Measurements from ENCODE around the gene SEPHS2. TPM values are rescaled to one million over a fixed set of nuclear protein-coding genes. Genes with fewer than 3 reads are reported as not detected.

The SEPHS2 gene
- polyA plus RNA-seq, 2 of the 4 experiments (the other 2 are of a cell fraction): 47.8 to 72.6 TPM

DNA sequence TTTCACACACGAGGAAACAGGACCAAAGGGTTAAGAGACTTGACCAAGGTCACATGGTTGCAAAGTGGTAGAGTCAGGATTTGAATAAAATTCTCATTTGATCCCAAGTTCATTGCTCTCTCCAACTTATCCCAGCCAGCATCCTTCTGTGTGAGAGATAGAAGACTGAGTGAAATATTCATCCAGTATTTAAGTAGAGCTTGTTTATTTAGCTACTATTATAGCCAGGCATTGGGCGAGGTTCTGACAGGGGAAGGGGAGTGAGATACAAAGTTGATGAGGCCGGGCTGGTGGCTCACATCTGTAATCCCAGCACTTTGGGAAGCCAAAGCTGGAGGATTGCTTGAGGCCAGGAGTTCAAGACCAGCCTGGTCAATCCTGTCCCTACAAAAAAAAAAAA is 31.3 kb upstream of the SEPHS2 start:
- Histone ChIP-seq H3K27ac (no peak overlapping the region), H3K4me2 (no peak overlapping the region), H3K4me3 (no peak overlapping the region), H3K9me3 (no peaks in the 10 kb centered on the region), H3K4me1 (no peaks in the 10 kb centered on the region)
- ChIA-PET CTCF (interaction anchor here (0.6 to 1.2 kb wide), 4 partner anchors 10 to 80 kb away, joined by 3 read pairs; no protein-coding TSS in a partner anchor), POLR2A (no interaction called here)
- no peak for DNase-seq (ENCODE audit: low read depth in 1 of 2, low spot score in 1 of 2)
- FAIRE-seq: no peak
- TF ChIP-seq ZNF302 (CRISPR knock-in tag; IDR thresholded peaks at IDR 0.05) (no peak), ESRRA (IDR thresholded peaks at IDR 0.05; ENCODE audit: borderline replicate concordance, low read length) (no peak), HOXB5 (CRISPR knock-in tag; IDR thresholded peaks at IDR 0.05) (no peak), EP300 (IDR thresholded peaks at IDR 0.05) (no peak), EHMT2 (IDR thresholded peaks at IDR 0.05; ENCODE audit: low read depth) (no peak), HEYL (CRISPR knock-in tag; IDR thresholded peaks at IDR 0.05) (no peak), ZSCAN20 (CRISPR knock-in tag; IDR thresholded peaks at IDR 0.05) (no peak), NR3C1 (IDR thresholded peaks at IDR 0.05) (no peak), BHLHE40 (IDR thresholded peaks at IDR 0.05; ENCODE audit: low read depth, low read length) (no peak), SREBF2 (IDR thresholded peaks at IDR 0.05) (no peak), FOSB (CRISPR knock-in tag; IDR thresholded peaks at IDR 0.05) (no peak)
- TF ChIP-seq, protein P1, sequence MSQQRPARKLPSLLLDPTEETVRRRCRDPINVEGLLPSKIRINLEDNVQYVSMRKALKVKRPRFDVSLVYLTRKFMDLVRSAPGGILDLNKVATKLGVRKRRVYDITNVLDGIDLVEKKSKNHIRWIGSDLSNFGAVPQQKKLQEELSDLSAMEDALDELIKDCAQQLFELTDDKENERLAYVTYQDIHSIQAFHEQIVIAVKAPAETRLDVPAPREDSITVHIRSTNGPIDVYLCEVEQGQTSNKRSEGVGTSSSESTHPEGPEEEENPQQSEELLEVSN (IDR thresholded peaks at IDR 0.05; ENCODE audit: borderline replicate concordance, low read depth): no peak
- TF ChIP-seq, protein P2, sequence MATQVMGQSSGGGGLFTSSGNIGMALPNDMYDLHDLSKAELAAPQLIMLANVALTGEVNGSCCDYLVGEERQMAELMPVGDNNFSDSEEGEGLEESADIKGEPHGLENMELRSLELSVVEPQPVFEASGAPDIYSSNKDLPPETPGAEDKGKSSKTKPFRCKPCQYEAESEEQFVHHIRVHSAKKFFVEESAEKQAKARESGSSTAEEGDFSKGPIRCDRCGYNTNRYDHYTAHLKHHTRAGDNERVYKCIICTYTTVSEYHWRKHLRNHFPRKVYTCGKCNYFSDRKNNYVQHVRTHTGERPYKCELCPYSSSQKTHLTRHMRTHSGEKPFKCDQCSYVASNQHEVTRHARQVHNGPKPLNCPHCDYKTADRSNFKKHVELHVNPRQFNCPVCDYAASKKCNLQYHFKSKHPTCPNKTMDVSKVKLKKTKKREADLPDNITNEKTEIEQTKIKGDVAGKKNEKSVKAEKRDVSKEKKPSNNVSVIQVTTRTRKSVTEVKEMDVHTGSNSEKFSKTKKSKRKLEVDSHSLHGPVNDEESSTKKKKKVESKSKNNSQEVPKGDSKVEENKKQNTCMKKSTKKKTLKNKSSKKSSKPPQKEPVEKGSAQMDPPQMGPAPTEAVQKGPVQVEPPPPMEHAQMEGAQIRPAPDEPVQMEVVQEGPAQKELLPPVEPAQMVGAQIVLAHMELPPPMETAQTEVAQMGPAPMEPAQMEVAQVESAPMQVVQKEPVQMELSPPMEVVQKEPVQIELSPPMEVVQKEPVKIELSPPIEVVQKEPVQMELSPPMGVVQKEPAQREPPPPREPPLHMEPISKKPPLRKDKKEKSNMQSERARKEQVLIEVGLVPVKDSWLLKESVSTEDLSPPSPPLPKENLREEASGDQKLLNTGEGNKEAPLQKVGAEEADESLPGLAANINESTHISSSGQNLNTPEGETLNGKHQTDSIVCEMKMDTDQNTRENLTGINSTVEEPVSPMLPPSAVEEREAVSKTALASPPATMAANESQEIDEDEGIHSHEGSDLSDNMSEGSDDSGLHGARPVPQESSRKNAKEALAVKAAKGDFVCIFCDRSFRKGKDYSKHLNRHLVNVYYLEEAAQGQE (IDR thresholded peaks at IDR 0.05): no peak
- TF ChIP-seq, protein P3, sequence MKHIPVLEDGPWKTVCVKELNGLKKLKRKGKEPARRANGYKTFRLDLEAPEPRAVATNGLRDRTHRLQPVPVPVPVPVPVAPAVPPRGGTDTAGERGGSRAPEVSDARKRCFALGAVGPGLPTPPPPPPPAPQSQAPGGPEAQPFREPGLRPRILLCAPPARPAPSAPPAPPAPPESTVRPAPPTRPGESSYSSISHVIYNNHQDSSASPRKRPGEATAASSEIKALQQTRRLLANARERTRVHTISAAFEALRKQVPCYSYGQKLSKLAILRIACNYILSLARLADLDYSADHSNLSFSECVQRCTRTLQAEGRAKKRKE (CRISPR knock-in tag; IDR thresholded peaks at IDR 0.05; ENCODE audit: low read depth): no peak
- 29% methylated on average over 3 of the region's 3 CpGs for WGBS (ENCODE audit: missing lambda C conversion rate)
- ATAC-seq: no peak

DNA sequence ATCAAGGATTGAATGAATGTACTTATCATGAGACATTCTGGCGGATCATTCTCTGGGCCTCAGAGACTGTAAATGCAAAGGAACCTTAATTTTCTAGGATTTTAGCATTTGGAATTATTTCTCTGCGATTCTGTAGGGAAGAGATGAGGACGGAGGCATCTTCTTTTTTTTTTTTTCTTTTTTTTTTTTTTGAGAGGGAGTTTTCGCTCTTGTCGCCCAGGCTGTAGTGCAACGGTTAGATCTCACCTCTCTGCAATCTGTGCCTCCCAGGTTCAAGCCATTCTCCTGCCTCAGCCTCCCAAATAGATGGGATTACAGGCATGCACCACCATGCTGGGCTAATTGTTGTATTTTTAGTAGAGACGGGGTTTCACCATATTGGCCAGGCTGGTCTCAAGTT is 29.0 kb upstream of the SEPHS2 start:
- FAIRE-seq (no peak), ATAC-seq (no peak), DNase-seq (ENCODE audit: low read depth in 1 of 2, low spot score in 1 of 2) (no peak)
- CTCF ChIA-PET: interaction anchor here (1.2 kb wide), 2 partner anchors 25 kb away, joined by 4 to 5 read pairs; no protein-coding TSS in a partner anchor
- POLR2A ChIA-PET: no interaction called here
- TF ChIP-seq POLR2A (IDR thresholded peaks at IDR 0.05; ENCODE audit: low read length): no peak
- no peak for TF ChIP-seq RARB (CRISPR knock-in tag; IDR thresholded peaks at IDR 0.05)
- TF ChIP-seq HOXB13 (CRISPR knock-in tag; IDR thresholded peaks at IDR 0.05; ENCODE audit: low read depth): no peak
- 87% methylated on average over 7 of the region's 7 CpGs for WGBS (ENCODE audit: missing lambda C conversion rate)
- H3K4me2 ChIP-seq: no peak overlapping the region
- no peak overlapping the region for H3K4me3 ChIP-seq
- H3K4me1 ChIP-seq: no peaks in the 10 kb centered on the region
- H3K9me3 ChIP-seq: no peaks in the 10 kb centered on the region
- H3K27ac ChIP-seq: no peak overlapping the region

DNA sequence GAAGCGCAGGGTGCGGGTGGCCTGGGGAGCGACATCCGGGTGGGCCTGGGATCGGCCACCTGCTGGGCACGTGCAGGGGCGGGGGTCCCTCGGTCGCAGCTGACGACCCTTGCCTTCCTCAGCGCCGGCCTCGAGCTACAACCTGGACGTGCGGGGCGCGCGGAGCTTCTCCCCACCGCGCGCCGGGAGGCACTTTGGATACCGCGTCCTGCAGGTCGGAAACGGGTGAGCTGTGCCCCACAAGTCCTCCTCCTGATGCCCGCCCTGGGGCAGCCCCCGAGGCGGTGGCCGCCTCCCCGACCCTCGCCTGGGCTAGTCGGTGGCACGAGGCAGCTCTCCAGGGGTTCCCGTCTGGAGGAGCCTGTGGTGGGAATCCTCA is 28.4 kb upstream of the SEPHS2 start:
- ATAC-seq (no peak; a peak in 2 of 6 replicates), FAIRE-seq (no peak), DNase-seq (ENCODE audit: low read depth in 1 of 2, low spot score in 1 of 2) (no peak)
- no peak overlapping the region for H3K27ac ChIP-seq
- WGBS (ENCODE audit: missing lambda C conversion rate): 78% methylated on average over 23 of the region's 35 CpGs
- TF ChIP-seq, protein P4, sequence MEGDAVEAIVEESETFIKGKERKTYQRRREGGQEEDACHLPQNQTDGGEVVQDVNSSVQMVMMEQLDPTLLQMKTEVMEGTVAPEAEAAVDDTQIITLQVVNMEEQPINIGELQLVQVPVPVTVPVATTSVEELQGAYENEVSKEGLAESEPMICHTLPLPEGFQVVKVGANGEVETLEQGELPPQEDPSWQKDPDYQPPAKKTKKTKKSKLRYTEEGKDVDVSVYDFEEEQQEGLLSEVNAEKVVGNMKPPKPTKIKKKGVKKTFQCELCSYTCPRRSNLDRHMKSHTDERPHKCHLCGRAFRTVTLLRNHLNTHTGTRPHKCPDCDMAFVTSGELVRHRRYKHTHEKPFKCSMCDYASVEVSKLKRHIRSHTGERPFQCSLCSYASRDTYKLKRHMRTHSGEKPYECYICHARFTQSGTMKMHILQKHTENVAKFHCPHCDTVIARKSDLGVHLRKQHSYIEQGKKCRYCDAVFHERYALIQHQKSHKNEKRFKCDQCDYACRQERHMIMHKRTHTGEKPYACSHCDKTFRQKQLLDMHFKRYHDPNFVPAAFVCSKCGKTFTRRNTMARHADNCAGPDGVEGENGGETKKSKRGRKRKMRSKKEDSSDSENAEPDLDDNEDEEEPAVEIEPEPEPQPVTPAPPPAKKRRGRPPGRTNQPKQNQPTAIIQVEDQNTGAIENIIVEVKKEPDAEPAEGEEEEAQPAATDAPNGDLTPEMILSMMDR (IDR thresholded peaks at IDR 0.05): no peak
- TF ChIP-seq HDAC2 (IDR thresholded peaks at IDR 0.05) (no peak), FOXS1 (CRISPR knock-in tag; IDR thresholded peaks at IDR 0.05) (no peak), KDM1A (IDR thresholded peaks at IDR 0.05; ENCODE audit: low read depth) (no peak), MYC (IDR thresholded peaks at IDR 0.05; ENCODE audit: borderline replicate concordance, low read length) (no peak), TFCP2L1 (CRISPR knock-in tag; IDR thresholded peaks at IDR 0.05) (no peak), FOSB (CRISPR knock-in tag; IDR thresholded peaks at IDR 0.05) (no peak), HEYL (CRISPR knock-in tag; IDR thresholded peaks at IDR 0.05) (no peak), GATA3 (IDR thresholded peaks at IDR 0.05; ENCODE audit: borderline replicate concordance) (no peak)
- H3K4me2 ChIP-seq: no peak overlapping the region
- no peaks in the 10 kb centered on the region for H3K4me1 ChIP-seq
- no peak overlapping the region for H3K4me3 ChIP-seq
- CTCF ChIA-PET: interaction anchor here (1.2 kb wide), 2 partner anchors 24 to 44 kb away, joined by 5 read pairs; partner anchors contain the start of gene DCTPP1
- H3K9me3 ChIP-seq: no peaks in the 10 kb centered on the region
- POLR2A ChIA-PET: no interaction called here
